Measurements from ENCODE around the gene OR9Q2. TPM values are rescaled to one million over a fixed set of nuclear protein-coding genes. Genes with fewer than 3 reads are reported as not detected.

OR9Q2 gene
- not detected for total RNA-seq

DNA sequence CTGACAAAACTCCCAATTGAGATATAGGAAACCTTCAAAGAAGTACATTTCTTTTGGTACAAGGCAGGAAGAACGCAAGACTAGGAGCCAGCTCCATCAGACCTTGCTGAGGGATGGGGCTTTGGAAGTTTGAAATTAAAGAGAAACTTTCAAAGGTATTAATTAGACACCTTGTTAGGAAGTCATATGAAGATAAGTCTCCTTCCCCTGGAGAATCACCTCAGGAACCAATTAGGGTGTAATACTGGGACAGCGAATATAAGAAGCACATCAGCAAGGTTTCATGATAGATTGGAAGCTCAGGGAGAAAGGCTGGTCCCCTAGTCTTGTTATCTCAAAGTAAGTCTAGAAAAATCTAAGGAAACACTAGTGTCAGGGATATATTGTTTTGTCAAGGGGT, at the start of gene OR9Q2:
Gene OR9Q2, plus strand, starts transcription at position 301 of the 400 bp plus-strand sequence. CDS start 1,421 bp downstream, outside the sequence.
- DNase-seq (ENCODE audit: low spot score), result no peak
- peaks cover 0 to 19% of the 10 kb centered on the region in 2 donors for H3K27me3 Mint-ChIP-seq
- H3K4me1 Mint-ChIP-seq (ENCODE audit: low read depth in 2 of 2), result no peaks in the 10 kb centered on the region
- no peak for ATAC-seq
- H3K9me3 Mint-ChIP-seq, result no peaks in the 10 kb centered on the region
- no peak within 1 kb of the TSS for H3K4me3 Mint-ChIP-seq
- H3K36me3 Mint-ChIP-seq, result no peaks in the 10 kb centered on the region
- no peak within 1 kb of the TSS for H3K27ac Mint-ChIP-seq

DNA sequence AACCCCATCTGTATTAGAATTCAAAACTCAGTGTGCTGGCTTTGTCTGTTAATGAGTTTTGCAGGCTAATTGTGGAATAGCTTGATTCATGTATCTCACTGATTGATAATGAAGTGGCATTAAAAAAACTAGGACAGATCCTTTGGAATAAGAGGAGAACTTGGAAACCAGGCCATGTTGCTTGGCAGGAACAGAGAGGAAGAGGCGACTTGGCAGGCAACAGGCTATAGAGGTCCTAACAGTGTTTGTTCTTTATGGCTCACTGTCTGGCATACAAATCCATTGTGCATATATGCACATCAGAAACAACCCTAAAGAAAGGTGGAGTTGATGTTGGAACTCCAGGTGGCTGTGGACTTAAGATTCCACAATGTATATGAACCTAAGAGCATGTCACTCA, 46.1 kb upstream of the OR9Q2 start:
- no peak overlapping the region for H3K4me3 Mint-ChIP-seq
- peaks cover 0 to 15% of the 10 kb centered on the region in 2 donors for H3K27me3 Mint-ChIP-seq
- ATAC-seq (no peak), DNase-seq (ENCODE audit: low spot score) (no peak)
- no peaks in the 10 kb centered on the region for H3K9me3 Mint-ChIP-seq
- H3K36me3 Mint-ChIP-seq, result no peaks in the 10 kb centered on the region
- H3K4me1 Mint-ChIP-seq (ENCODE audit: low read depth in 2 of 2), result no peaks in the 10 kb centered on the region
- no peak overlapping the region for H3K27ac Mint-ChIP-seq

GRCh38 chr11:58152781-58153180, 36.1 kb upstream of the OR9Q2 start:
- ATAC-seq, result no peak
- Mint-ChIP-seq H3K4me3 (no peak overlapping the region), H3K27ac (no peak overlapping the region), H3K4me1 (ENCODE audit: low read depth in 2 of 2) (no peaks in the 10 kb centered on the region), H3K27me3 (peaks cover 10 to 14% of the 10 kb centered on the region in 2 donors), H3K9me3 (no peaks in the 10 kb centered on the region), H3K36me3 (no peaks in the 10 kb centered on the region)
- no peak for DNase-seq (ENCODE audit: low spot score)

GRCh38 chr11:58164389-58164788, 24.5 kb upstream of the OR9Q2 start:
- Mint-ChIP-seq H3K27ac (no peak overlapping the region), H3K9me3 (no peaks in the 10 kb centered on the region), H3K27me3 (peaks cover 0 to under 1% of the 10 kb centered on the region in 2 donors), H3K36me3 (no peaks in the 10 kb centered on the region), H3K4me1 (ENCODE audit: low read depth in 2 of 2) (no peaks in the 10 kb centered on the region), H3K4me3 (no peak overlapping the region)
- ATAC-seq (no peak), DNase-seq (ENCODE audit: low spot score) (no peak)

GRCh38 chr11:58164990-58165389, 23.9 kb upstream of the OR9Q2 start:
- Mint-ChIP-seq H3K36me3 (no peaks in the 10 kb centered on the region), H3K27me3 (peaks cover 0 to 7% of the 10 kb centered on the region in 2 donors), H3K27ac (no peak overlapping the region), H3K9me3 (no peaks in the 10 kb centered on the region), H3K4me3 (no peak overlapping the region), H3K4me1 (ENCODE audit: low read depth in 2 of 2) (no peaks in the 10 kb centered on the region)
- no peak for DNase-seq (ENCODE audit: low spot score)
- no peak for ATAC-seq

GRCh38 chr11:58165504-58166106, 23.3 kb upstream of the OR9Q2 start:
- H3K36me3 Mint-ChIP-seq, result no peaks in the 10 kb centered on the region
- H3K27ac Mint-ChIP-seq, result no peak overlapping the region
- no peaks in the 10 kb centered on the region for H3K9me3 Mint-ChIP-seq
- peaks cover 0 to 9% of the 10 kb centered on the region in 2 donors for H3K27me3 Mint-ChIP-seq
- no peak for ATAC-seq
- DNase-seq (ENCODE audit: low spot score), result no peak
- H3K4me3 Mint-ChIP-seq, result no peak overlapping the region
- H3K4me1 Mint-ChIP-seq (ENCODE audit: low read depth in 2 of 2), result no peaks in the 10 kb centered on the region

DNA sequence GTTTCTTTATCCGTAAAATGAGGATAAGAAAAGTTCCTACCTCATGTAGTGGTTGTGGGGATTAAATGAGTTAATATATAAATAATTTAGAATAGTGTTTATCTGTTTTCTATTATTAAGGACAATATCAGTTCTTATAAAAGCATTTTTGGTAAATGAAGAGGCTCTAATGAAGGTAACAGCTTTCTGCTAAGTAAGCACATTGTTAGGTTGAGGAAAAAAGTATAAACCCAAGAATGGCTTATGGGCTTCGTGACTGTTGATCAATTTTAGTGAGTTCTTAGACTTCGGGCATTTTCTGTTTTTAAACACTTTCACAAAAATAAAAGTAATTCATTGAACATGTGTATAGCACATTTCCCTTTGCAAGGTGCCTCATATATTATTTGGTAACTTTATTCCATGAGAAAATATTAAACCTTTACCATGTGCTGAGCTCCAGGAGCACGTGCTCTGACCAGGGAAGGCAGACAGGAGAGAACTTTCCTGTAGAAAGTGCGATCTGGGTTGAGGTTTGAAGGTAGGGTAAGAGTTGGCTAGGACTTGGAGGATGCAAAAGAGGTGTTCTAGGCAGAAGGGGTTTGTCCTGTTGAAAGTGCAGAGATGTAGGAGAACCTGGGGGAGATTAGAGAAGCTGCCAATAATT, 11.3 kb upstream of the OR9Q2 start:
- no peaks in the 10 kb centered on the region for H3K4me1 Mint-ChIP-seq (ENCODE audit: low read depth in 2 of 2)
- H3K4me3 Mint-ChIP-seq, result no peak overlapping the region
- H3K9me3 Mint-ChIP-seq, result peaks cover 5% of the 10 kb centered on the region

DNA sequence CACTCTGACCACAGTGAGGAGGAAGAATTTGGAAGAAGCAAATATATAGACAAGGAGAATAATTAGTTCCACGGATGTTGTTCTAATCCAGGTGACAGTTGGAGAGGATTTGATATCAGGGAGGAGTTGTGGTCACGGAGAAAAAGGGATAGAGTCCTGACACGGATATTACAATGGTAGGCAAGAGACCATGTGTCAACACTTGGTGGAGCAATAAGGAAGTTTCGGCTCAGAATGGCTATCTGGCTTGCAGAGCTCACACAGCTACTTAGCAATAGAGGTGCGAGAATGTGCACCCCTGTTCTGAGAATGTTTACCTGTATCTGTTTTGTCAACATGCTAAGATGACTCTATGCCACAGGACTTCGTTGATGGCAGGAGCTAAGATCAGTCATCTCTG, 10.4 kb upstream of the OR9Q2 start:
- DNase-seq (ENCODE audit: low spot score) (no peak), ATAC-seq (no peak)
- peaks cover 4 to 41% of the 10 kb centered on the region in 2 donors for H3K27me3 Mint-ChIP-seq
- H3K27ac Mint-ChIP-seq, result no peak overlapping the region
- peaks cover 5% of the 10 kb centered on the region for H3K9me3 Mint-ChIP-seq
- H3K4me1 Mint-ChIP-seq (ENCODE audit: low read depth in 2 of 2), result no peaks in the 10 kb centered on the region
- H3K36me3 Mint-ChIP-seq, result no peaks in the 10 kb centered on the region
- no peak overlapping the region for H3K4me3 Mint-ChIP-seq

More for the DNA sequence above, 11.3 kb upstream of the OR9Q2 start:
- DNase-seq (ENCODE audit: low spot score) (no peak), ATAC-seq (no peak)
- Mint-ChIP-seq H3K36me3 (no peaks in the 10 kb centered on the region), H3K27me3 (peaks cover 4 to 40% of the 10 kb centered on the region in 2 donors), H3K27ac (no peak overlapping the region)

- DNase-seq (ENCODE audit: low spot score), result no peak
- Mint-ChIP-seq H3K4me1 (ENCODE audit: low read depth in 2 of 2) (no peaks in the 10 kb centered on the region), H3K36me3 (no peaks in the 10 kb centered on the region), H3K9me3 (peaks cover 5% of the 10 kb centered on the region), H3K4me3 (no peak overlapping the region), H3K27ac (no peak overlapping the region), H3K27me3 (peaks cover 4 to 41% of the 10 kb centered on the region in 2 donors)
- ATAC-seq, result no peak
Observed at GRCh38 chr11:58179648-58180047, 9.2 kb upstream of the OR9Q2 start.

DNA sequence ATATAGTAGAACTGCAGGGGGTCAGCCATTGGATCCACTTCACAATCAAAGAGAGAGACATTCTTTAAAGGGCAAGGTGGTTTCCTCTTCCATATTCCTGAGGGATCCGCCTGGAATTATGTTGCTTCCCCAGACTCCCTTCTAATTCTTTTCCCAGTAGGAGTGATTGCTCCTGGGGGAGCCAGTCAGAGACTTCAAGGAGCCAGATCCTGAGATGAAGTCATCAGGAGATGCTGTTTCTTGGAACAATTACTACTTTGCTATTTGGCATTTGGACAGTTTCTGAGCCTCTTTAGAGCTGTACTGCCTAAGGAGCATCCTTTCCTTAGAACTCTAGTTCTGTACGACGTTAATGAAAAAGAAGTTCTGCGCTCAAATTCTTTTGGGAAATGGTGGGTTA, 1.9 kb upstream of the OR9Q2 start:
- H3K4me3 Mint-ChIP-seq, result no peak overlapping the region
- no peak for ATAC-seq
- H3K9me3 Mint-ChIP-seq, result no peaks in the 10 kb centered on the region

DNA sequence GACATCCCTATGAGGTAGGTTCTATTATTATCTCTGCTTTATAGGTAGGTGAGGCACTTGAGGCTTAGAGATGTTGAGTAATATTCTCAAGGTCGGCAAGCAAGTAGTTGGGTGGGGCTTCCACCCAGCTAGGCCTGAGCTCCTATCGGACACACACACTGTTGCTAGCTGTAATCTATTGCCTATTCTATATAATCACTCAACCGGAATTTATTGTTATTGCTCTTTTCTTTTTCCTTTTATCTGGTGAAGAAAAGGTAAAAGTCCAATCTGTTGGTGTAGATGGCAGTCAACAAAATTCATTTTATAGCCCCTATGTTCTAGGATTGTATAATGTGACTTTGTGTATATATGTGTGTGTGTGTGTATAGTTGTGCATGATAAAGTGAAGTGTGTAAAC, 3.4 kb downstream of the OR9Q2 start:
- no peak overlapping the region for H3K4me3 Mint-ChIP-seq
- DNase-seq (ENCODE audit: low spot score), result no peak
- no peak overlapping the region for H3K27ac Mint-ChIP-seq
- no peaks in the 10 kb centered on the region for H3K36me3 Mint-ChIP-seq
- no peaks in the 10 kb centered on the region for H3K4me1 Mint-ChIP-seq (ENCODE audit: low read depth in 2 of 2)
- no peak for ATAC-seq
- no peaks in the 10 kb centered on the region for H3K9me3 Mint-ChIP-seq
- peaks cover 0 to 12% of the 10 kb centered on the region in 2 donors for H3K27me3 Mint-ChIP-seq

More for the DNA sequence above, 1.9 kb upstream of the OR9Q2 start:
- no peaks in the 10 kb centered on the region for H3K36me3 Mint-ChIP-seq
- H3K27me3 Mint-ChIP-seq, result peaks cover 0 to 26% of the 10 kb centered on the region in 2 donors
- DNase-seq (ENCODE audit: low spot score), result no peak
- no peaks in the 10 kb centered on the region for H3K4me1 Mint-ChIP-seq (ENCODE audit: low read depth in 2 of 2)
- no peak overlapping the region for H3K27ac Mint-ChIP-seq

DNA sequence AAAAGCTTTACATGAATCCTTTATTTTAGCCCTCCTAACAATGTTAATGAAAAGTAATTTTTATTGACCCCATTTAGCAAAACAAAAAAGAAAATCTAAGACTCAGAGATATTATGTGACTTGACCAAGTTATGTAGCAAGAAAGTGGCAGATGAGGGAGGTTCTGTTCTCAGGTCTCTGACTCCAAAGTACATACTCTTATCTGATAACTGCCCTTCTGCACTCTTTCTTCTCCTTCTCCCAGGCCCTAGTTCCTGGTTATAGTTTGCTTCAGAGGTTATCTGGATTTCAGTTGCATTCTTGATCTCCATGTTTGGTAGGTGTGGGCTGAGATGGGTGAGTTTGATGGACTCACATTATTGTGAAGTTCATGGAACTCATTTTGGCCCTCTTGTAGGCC, 4.5 kb downstream of the OR9Q2 start:
- H3K27ac Mint-ChIP-seq, result no peak overlapping the region
- no peaks in the 10 kb centered on the region for H3K9me3 Mint-ChIP-seq
- no peaks in the 10 kb centered on the region for H3K36me3 Mint-ChIP-seq
- no peak overlapping the region for H3K4me3 Mint-ChIP-seq
- no peaks in the 10 kb centered on the region for H3K4me1 Mint-ChIP-seq (ENCODE audit: low read depth in 2 of 2)
- peaks cover 0 to 12% of the 10 kb centered on the region in 2 donors for H3K27me3 Mint-ChIP-seq
- ATAC-seq (no peak), DNase-seq (ENCODE audit: low spot score) (no peak)

DNA sequence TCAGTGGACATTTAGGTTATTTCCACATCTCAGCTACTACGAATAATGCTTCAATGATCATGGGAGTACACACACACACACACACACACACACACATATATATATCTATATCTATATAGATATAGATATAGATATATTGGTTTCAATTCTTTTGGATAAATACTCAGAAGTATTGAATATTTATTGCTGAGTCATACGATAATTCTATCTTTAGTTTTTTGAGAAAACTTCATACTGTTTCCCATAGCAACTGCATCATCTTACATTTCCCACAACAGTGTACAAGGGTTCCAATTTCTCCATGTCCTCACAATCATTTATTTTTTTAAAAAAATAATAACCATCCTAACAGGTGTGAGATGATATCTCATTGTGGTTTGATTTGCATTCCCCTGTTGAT, 7.1 kb downstream of the OR9Q2 start:
- H3K27me3 Mint-ChIP-seq, result peaks cover 0 to 14% of the 10 kb centered on the region in 2 donors
- DNase-seq (ENCODE audit: low spot score) (no peak), ATAC-seq (no peak)
- H3K4me3 Mint-ChIP-seq, result no peak overlapping the region
- H3K36me3 Mint-ChIP-seq, result peaks cover 4% of the 10 kb centered on the region
- no peaks in the 10 kb centered on the region for H3K9me3 Mint-ChIP-seq
- no peak overlapping the region for H3K27ac Mint-ChIP-seq
- no peaks in the 10 kb centered on the region for H3K4me1 Mint-ChIP-seq (ENCODE audit: low read depth in 2 of 2)

DNA sequence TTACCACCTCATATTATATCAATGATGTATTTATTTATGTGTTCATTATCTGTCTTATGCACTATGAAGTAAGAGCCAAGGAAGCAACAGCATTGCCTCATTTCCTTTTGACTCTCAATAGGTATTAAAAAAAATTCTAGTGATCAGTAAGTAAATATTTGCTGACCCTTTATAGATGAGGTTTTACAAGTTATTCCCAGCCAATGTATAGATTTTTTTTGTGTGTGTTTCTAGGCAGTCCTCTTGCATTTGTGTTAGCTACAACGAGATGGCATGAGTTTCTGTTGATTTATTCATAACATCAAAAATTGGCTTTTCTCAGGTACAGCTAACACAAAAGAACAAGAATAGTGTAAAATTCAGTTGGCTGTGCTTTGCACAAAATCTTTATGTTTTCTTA, 10.4 kb downstream of the OR9Q2 start:
- Mint-ChIP-seq H3K27me3 (peaks cover 2 to 25% of the 10 kb centered on the region in 2 donors), H3K4me3 (no peak overlapping the region), H3K36me3 (peaks cover 4% of the 10 kb centered on the region), H3K4me1 (ENCODE audit: low read depth in 2 of 2) (no peaks in the 10 kb centered on the region), H3K9me3 (peaks cover 7% of the 10 kb centered on the region), H3K27ac (no peak overlapping the region)
- ATAC-seq, result no peak
- DNase-seq (ENCODE audit: low spot score), result no peak
